HG03175 (cell line): ENCODE results near the gene TBC1D2B.
"Not testable (repeated sequence)": the region's sequence is repeated elsewhere in the genome, so short reads cannot be mapped to it uniquely, and the experiment has no call there.

ENCODE experiments used
- ATAC-seq: cut with Tn5 transposase; IDR thresholded peaks from one replicate; pipeline ENCODE4 v1.9.1; 2021; ENCODE audit warnings: mild to moderate bottlenecking, moderate library complexity; ENCODE audit not compliant: unreplicated experiment

TBC1D2B gene

DNA sequence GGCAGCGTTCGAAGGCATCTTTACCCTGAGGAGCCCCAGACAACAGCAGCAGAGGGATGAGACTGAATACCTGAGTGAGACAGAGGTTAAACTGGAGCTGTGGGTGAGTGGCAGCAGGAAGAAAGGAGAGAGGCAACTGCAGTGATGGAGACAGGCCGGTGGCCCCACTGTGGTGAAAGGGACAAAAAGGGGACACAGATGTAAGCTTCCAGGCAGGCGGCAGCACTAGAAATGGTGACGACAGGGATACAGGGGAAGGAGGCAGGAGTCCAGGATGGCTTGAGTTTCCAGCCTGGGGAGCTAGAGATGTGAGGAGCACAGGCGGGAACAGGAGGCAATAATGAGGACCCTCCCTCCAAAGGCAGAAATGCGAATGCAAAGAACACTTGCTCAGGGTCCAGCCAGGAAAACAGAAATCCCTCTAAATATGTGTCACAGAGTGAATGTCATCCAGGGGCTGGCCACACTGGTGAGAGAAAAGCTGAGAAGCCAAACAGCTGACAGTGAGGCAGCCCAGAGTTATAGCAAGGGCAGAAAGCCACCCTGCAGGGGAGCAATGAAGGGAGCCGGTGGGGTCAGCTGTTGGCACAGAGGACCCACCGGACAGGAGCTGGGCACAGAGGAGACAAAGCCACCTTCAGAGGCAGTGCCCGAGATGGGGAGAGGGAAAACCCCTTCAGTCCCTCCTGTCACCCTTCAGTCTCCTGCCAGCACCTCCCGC, 70.1 kb downstream of the TBC1D2B start:
- ATAC-seq, result no peak

DNA sequence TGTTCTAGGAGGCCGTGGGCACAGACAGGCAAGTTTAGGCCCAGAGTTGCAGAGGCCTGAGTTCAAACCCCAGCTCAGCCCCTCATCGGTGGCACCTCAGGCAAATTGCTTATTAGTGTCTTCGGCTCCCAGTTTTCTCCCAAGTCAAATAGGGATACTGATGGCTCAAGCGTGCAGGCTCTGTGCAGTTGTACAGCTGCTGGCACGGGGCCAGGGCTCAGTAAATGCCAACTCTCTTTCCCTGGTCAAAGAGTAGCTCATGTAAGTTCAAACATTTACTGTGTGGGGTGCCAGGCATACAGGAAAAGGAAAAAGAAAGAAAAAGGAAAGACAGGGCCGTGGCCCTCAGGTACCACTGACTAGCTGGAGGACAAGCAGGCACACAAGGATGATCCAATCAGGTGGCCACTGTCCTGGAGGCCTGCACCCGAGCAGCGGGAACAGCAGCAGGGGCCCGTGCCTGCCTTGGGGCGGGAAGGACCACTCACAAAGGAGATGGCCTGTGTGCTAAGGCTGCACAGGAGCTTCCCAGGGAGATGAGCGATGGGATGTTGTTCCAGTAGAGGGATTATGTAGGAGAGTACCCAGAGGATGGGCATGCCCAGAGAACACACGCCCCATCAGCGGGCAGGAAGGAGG, 70.8 kb downstream of the TBC1D2B start:
- no peak for ATAC-seq

DNA sequence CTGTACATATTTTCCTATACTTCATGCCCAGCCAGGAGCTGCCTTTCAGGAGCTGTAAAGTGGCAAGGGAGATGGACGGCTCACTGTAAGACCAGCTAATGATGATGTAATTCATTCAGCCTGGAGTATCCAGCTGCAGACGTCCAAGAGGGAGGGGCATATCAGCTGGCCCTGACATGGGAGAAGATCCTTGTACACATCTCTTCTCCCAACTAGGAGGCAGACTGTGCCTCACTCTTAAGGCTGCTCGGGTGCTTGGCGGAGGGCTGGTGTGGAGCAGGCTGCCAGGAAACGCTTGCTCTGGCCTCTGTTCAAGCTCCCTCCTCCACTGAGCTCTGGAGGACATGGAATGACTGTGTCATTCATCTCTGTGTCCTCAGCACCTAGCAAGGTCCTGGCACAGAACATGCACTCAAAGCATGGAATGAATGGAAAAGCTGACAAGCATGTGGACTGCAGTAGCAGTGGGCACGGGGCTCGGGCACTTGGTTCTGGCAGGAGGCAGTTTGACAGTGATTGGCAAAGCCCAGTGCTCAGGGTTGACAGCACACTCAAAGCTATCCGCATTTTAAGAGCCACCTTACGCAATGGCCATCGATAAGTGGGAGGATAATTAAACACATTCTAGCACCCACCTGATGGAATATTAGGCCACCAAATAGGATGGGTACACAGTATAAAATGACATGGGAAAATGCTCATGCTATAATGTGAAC, 72.4 kb downstream of the TBC1D2B start:
- no peak for ATAC-seq

DNA sequence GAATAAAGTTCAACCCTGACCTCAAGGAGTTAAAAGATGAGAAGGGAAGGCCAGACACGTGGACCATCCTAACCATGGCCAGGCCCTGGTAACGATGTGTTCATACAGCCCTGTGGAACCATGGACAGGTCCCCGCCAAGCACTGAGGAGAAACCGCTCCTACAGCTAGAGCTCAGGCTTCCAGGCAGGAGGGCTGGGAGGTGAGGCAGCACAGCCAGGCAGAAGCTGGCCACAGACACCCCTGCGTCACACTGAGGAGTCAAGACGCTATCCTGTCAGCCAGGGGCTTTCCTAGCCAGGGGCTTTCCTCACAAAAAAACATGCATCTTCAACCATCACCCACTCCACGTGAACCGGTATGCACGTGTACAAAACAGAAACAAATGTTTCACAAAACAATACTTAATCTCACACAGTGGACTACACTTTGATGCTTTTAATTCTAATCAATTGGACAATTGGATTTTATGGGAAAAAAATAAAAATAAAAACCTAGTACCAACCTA, 73.2 kb downstream of the TBC1D2B start:
- no peak for ATAC-seq

DNA sequence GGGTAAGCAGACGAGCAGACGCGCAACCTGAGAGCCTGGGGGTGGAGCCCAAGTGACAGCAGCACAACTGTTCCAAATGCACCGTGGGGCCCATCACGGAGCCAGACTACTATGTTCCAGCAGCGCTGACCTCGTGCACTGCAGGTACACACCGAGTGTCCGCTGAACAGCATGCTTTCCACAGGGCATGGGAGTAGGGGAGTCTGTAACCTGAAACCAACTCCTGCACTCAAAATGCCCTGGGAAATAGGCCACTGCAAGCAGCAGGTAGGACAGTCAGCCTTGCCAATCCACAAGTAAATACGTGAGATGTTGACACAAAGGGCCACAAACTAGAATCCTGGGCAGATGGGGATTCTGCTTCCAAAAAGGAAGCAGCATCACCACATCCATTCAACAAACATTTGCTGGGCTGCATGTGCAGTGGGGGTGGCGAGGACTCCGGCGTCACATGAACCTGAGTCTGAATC, 73.9 kb downstream of the TBC1D2B start:
- ATAC-seq, result no peak

DNA sequence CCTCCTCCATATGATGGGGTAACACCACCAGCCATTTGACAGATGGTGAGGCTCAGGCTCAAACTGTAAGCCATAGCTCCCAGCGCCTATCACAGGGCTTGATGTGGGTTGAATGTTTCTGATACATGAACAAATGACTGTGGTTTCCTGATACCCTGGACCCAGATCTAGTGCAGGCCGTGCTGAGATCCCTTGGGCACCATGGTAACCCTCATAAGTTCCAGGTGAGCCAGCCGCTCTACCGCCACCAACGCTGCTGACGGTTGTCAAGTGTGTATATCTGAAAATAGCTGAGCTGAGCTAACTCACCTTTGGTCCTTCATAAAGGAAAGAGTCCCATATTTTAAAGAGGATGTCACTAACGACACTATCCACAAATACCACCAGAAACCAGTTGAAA, 74.5 kb downstream of the TBC1D2B start:
- no peak for ATAC-seq

DNA sequence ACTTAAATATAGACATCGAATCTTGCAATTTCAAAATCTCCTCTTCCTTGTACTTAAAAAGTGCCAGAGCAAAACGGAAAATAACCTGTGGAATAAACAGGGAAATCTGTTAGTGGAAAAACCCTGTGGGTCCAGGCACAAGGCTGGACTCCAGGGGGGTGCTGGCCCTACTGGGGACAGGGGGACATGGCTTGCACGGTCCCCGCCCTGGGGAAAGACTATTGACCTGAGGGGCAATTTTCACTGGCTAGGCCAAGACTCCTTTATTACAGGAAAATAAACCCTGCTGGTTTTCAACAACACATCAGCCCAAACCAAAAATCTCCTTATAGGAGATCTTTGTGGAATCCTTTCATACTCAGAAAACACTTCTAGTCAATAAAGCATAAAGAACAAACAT, 75.9 kb downstream of the TBC1D2B start:
- ATAC-seq, result no peak

DNA sequence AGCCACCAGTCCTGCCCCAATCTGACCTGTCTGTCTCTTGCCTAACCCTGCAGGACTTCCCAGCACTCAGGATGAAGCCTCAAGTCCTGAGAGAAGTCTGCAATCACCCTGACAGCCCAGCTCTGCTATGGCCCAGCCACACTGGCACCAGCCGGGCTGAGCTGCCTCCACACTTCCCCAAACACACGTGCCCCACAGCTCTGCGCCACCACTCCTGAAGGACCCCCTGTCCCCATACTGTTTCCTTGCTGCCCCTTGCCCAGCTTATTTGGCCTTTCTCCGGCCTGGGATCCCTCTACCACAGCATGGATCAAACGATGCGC, 76.6 kb downstream of the TBC1D2B start:
- no peak for ATAC-seq

DNA sequence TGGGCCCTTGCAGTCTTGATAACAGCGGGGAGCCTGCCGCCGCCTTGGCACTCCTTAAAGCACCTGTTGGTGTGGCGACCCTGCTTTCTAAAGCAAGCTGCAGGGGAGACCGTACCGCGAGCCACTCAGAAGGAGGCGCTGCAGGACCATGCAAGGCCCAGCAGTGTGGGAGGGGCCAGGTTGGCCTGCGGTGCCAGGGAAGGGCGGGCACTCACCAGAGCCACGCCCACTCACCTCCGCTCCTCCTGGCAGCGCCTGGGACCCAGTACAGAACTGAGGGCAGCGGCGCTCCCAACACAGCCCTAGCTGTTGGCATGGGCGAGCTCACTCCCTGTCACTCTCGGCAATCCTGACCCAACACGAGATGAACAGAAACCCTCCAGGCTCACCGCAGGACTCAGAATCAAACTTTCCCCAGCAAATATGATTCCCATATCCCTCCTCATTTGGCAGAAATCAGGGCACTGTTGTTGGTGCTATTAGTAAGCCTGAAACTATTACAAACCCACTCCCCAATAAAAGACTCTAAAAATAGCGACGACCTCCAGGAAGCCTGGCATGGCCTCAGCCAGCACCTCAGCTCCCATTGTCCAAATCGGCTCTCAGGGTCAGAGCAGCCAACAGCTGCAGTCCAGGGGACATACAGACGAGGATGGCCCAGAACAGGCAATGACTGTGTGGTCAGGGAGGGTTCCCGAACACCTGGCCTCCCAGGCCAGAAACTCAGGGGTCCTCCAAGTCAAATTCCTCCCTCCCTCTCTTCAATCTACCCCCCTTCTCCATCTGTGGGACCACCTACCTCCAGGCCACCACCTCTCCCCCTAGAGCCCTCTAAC, 77.2 kb downstream of the TBC1D2B start:
- peak; percentile 65 for ATAC-seq

DNA sequence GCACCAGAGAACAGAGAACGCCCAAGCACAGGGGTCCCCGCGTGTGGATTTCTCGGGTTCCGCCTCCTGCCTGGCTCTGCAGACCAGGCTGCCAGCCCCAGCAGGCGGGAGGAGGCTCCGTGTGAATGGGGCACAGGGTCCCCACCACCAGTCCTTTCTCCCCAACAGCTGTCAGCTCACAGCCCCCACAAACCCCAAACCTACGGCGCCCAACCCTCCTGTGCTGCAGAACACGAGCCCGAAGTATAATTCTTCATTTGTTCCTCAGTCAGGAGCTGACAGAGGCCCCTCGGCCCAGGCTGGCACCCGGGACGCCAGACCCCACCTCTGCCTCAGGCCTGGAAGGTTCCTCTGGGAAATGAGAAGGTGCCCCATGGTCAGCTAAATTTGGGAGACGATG, 78.0 kb downstream of the TBC1D2B start:
- no peak for ATAC-seq

DNA sequence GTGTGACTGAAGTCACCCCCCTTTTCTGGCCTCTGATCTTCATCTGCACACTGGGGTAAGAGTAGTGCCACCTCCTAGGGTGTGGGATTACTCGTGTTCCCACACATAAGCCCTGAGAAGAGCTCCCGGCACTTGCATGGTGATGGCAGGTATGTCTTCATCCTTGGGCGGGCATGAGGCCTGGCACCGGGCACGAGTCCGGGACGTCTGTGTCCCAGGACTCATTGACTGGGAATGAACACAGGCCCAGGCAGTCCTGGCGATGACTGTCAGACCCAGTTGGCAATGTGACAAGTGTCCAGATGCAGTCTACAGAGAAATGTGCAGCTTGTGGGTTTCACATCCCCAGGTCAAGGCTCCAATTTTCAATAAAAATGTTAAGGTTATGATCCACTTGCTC, 78.9 kb downstream of the TBC1D2B start:
- no peak for ATAC-seq

DNA sequence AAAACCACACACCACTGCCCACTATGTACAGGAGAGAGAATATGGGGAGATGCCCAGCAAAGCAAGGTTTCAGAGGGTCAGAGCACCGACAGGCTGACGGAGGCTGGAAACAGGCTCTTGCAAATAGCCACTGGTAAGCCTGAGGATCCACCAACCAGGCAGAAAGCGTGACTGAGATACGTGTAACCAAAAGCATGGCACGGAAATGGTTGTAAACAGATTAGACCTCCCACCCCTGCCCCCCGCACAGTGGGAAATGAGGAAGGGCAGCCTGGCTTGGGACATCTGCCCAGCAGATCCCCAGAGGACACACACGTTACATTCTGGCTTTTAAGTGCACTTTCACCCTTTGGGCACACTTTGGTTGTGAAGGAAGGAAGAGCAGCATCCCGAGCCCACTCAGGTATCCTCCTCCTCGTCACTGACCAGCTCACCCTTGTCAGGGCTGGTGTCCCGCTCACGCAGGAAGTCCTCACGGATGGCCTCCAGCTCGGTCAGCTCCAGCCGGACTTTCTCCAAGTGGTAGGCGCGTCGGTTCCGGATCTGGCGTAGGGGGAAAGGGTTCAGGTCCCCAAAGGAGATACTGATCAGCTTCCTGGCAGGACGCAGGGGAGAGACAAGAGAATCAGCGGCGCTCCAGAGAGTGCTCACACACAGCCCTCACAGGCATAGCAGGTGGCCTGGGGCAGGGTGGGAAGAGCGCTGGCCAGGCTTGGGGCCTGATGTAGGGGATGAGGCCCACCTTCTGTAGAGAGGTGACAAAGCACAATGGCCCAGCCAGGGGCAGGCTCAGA, 79.6 kb downstream of the TBC1D2B start:
- not testable (repeated sequence) for ATAC-seq

DNA sequence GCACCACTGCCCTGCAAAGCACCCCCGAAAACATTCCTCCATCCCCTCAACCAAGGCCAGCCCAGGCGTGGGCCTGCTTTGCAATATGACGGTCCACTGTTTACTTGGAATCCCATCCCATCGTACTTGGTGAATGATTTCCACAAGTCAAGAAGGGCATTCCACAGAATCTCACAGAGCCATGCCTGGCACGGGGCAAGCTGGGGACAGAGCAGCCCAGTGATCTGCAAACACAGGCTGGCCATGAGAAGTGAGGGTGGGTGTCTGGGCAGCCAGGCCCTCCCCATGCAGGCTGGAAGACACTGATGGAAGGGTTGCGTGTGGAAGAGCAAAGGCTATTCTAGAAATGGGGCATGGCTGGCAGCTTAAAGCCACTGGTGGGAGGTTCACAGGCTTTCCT, 80.3 kb downstream of the TBC1D2B start:
- not testable (repeated sequence) for ATAC-seq

DNA sequence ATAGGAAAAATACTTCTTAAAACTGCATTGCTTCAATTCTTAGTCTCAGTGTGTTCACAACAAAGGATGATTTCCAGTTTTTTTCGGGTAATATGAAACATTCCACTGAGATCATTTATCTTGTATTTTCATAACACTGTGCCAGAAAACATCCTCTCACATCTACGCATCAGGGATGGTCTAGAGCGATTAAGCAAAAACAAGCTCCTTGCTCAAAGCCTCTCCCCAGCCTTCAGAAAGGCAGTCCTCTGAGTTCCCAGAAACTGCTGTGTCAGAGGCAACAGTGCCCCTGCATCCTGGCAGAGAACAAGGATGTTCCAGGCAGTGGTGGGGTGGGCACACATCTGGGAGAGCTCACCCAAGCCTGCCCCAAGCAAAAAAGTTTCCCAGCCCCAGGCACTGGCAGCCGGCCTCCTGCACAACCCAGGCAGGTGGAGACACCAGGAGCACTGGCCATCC, 80.8 kb downstream of the TBC1D2B start:
- not testable (repeated sequence) for ATAC-seq

DNA sequence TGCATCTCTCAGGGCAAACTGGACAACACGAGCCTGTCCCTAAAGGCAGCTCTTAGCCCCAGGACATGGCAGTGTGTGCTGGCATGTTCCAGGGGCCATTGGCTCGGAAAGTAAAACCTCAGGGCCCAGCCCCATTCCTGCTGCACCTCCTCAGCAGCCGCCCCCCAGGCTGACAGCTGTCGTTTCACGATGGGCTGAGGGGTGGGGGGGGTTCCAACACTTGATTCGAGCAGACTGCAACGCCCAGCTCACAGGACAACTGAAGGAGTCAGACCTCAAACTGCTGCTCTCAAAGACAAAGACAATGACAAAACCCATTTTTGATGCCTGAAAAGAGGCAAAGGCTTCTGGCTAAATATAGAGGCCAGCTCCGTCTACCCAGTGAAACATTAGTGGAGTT, 81.3 kb downstream of the TBC1D2B start:
- ATAC-seq, result not testable (repeated sequence)

DNA sequence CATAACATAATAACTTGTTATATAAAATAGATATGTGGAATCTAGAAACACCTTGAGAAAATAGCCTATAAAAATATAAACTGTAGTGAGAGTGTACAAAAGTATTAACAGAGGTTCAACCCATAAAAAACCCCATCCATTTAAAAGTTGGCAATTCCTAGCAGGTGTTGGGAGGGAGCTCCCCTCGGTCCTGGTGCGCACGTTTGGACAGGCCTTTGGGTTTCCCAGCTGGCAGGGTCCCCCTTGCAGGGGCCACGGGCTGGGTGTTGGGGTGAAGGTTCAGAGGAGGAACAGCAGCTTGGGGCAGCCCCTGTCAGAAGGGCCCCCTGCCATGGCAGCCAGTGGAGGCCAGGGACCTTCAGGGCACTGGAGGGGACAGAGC, 82.0 kb downstream of the TBC1D2B start:
- ATAC-seq, result not testable (repeated sequence)

DNA sequence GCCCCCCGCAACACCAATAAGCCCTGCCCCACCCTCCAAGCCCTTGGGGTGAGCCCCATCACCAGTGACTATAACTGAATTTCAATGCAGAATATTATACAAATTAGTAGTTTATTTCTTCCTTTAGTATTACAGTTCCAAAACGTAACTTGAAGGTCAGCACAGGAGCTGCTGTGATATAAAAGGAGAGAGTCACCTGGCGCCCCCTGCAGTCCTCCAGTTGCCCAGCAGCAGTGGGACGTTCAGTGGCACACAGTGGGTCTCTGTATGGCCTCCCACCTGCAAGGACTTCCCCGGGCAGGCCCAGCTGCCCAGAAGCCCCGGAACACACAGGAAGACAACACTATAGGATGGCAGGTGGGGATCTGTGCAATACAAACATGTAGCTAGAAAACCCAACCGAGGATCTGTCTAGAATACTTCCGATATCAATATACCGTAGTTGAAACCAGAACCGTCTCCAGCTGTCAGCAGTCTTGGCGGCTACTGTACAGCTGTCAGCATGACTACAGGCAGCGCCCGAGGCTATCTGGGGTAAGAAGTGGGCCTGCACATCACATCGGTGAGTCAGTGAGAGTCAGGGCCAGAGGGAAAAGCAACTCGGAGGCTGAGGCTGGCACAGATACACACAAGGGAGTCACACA, 82.5 kb downstream of the TBC1D2B start:
- not testable (repeated sequence) for ATAC-seq

DNA sequence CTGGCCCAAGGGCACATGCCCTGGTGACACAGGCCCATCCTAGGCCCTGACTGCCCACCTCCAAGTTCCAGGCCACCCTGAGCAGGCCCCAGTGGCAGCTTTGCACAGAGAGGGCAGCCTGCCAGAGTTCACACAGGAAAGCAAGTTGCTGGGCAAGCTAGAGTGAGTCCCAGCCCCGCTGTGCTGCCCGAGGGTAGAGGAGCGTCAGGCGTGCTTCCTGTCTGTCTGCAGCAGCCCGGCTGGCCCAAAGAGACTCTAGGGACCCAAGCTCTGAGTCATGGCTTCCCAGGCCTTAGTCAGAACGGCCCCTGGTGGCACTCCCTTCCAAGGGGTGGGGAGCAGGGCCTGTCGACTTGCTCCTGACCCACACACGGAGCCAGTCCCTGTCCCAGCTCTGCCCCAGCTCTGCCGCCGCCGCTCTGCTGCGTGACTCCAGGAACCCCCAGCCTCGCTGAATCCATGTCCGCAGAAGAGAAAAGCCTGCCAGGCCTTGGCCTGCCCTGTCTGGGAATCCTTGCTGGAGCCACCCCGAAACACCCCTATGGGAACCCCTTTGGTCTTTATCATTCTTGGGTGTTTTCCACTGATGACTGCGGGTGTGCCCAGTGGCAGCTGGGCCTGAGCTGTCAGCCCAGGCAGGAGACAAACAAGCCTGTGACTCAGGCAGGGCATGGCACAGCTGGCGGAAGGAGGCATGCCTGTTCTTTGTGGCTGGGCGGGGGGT, 83.4 kb downstream of the TBC1D2B start:
- peak; percentile 67 for ATAC-seq

DNA sequence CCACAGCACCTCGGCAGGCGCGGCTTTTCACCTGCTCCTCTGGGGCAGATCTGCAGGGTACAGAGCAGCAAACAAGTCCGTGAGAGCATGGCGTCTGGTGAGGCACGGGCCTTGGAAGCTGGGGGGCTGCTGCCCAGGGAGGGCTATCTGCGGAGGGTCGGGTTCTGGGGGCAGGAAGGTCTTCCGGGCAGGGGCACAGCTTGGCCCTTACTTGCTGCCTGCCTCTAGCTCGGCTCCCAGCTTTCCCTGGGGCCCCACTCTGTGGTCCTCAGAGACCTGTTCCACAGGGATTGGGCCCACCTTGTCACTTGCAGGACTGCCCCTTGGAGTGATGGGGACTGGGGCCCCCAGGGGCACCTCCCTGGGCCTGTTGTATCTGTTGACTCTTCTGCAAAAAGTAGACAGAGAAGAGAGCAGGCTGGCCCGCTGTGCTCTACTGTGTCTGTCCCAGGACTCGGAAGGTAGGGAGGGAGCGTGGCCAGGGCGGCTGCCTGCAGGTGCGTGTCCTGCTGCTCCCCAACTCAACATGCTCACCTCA, 84.1 kb downstream of the TBC1D2B start:
- ATAC-seq, result no peak
